Measurements from ENCODE around the gene OAS3.

DNA sequence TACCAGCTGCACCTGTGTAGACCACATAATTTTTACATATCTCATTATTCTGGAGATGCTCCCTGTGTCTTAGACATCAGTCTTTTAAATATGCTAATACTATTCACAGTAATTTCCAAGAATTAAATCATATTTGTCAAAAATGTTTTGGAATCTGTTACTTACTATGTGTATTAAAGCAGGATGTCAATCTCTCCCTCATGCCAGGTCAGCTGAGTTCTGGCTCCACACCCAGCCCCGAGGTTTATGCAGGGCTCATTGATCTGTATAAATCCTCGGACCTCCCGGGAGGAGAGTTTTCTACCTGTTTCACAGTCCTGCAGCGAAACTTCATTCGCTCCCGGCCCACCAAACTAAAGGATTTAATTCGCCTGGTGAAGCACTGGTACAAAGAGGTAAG lies 67.9 kb downstream of the OAS3 start:
- TF ChIP-seq CTCF (IDR thresholded peaks at IDR 0.05; ENCODE audit: borderline replicate concordance, extremely low read depth, low read length, poor library complexity, severe bottlenecking) (no peak), EZH2 (IDR thresholded peaks at IDR 0.05; ENCODE audit: borderline replicate concordance, low read depth, low read length, severe bottlenecking) (no peak)

All from DND-41 (cell line).